GM21381 (cell line): ENCODE measurements around the gene POMT2.
"Not testable (repeated sequence)": the region's sequence is repeated elsewhere in the genome, so short reads cannot be mapped to it uniquely, and the experiment has no call there.

ENCODE experiments used
- ATAC-seq: cut with Tn5 transposase; IDR thresholded peaks from one replicate; pipeline ENCODE4 v1.9.1; 2021; ENCODE audit warnings: mild to moderate bottlenecking, moderate library complexity; ENCODE audit not compliant: unreplicated experiment

Gene POMT2, protein sequence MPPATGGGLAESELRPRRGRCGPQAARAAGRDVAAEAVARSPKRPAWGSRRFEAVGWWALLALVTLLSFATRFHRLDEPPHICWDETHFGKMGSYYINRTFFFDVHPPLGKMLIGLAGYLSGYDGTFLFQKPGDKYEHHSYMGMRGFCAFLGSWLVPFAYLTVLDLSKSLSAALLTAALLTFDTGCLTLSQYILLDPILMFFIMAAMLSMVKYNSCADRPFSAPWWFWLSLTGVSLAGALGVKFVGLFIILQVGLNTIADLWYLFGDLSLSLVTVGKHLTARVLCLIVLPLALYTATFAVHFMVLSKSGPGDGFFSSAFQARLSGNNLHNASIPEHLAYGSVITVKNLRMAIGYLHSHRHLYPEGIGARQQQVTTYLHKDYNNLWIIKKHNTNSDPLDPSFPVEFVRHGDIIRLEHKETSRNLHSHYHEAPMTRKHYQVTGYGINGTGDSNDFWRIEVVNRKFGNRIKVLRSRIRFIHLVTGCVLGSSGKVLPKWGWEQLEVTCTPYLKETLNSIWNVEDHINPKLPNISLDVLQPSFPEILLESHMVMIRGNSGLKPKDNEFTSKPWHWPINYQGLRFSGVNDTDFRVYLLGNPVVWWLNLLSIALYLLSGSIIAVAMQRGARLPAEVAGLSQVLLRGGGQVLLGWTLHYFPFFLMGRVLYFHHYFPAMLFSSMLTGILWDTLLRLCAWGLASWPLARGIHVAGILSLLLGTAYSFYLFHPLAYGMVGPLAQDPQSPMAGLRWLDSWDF

DNA sequence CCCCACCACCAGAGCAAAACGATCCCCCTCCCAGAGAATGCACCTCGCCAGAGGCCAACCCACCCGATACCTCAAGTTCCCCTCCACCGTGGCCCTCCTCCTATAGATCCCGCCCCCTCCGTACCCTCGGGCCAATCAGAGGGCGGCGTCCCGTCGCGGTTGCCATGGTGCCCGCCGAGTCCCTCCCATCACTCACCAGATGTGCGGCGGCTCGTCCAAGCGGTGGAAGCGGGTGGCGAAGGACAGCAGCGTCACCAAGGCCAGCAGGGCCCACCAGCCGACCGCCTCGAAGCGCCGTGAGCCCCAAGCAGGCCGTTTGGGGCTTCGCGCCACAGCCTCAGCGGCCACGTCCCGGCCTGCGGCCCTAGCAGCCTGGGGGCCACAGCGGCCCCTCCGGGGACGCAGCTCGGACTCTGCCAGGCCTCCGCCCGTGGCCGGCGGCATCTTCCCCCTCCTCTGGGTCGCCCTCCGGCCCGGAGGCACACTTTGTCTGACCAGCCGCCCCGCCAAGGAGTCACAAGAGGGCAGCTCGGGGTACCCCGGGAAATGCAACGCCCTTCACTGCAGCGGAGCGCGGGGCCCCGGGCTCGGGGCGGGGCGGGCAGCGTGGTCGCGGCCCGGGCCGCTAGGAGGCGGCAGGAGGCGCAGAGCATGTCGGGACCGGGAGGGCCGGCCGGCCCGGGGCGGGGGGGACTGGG is at the start of gene POMT2:
POMT2 (minus strand) TSS at position 646 of the 698 bp plus-strand sequence; CDS start at position 444, 202 bp downstream.
- ATAC-seq: peak; percentile 57

DNA sequence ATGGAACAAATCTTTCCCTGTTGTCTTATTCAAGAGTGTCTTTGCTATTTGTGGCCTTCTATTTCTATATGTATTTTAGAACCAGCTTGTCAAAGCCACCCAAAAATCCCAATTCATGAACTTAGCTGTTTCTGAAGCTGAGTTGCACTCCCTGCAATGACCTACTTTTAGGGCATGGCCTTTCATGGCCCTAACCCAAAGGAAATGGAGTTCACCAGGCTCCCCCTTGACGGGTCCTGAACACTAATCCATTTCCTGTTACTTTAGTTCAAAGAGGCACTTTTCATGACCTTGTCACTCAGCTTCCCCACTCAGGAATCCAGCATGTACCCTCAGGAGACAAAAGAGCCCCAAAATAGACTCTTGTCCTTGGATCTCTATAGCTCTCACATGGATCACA is 48.6 kb upstream of the POMT2 start:
- ATAC-seq: no peak

DNA sequence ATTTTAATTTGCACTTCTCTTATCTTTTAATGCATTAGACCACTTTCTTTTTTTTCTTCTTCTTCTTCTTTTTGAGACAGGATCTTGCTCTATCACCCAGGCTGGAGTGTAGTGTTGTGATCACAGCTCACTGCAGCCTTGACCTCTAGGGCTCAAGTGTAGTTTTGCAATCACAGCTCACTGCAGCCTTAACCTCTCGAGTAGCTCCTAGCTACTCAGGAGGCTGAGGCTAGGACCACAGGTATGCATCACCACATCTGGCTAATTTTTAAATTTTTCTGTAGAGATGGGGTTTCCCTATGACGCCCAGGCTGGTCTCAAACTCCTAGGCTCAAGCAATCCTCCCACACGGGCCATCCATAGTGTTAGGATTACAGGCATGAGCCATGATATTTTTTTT is 43.5 kb upstream of the POMT2 start:
- no peak for ATAC-seq

DNA sequence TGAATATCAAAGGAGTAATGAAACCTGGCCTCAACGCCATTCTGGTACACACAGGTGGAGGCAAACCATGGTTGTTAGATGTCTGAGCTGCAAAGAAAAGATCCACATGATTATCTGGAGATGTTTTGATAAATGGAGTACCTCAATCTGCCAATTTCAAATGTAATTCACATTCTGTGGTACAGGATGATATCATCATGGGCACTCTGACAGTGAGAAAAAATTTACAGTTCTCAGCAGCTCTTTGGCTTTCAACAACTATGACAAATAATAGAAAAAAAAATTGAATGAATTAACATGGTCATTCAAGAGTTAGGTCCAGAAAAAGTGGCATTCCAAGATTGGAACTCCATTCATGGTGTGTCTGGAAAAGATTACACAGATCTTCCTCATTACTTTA is 38.9 kb upstream of the POMT2 start:
- no peak for ATAC-seq

DNA sequence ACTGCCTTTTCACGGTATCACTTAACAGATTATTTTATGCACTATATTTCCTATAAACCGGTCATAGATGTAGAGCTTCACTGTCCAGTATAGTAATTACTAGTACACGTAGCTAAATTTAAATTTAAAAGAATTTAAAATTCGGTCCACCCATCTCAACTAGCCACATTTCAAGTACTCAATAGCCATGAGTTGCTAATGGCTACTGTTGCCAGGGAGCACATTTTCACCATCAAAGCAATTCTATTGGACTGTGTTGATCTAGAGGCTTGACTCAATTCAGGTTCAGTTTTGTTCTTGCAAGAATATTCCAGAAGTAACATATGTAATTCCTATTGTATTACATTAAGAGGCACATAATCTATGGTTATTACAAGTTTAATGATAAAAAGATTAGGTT is 36.2 kb upstream of the POMT2 start:
- ATAC-seq: no peak

DNA sequence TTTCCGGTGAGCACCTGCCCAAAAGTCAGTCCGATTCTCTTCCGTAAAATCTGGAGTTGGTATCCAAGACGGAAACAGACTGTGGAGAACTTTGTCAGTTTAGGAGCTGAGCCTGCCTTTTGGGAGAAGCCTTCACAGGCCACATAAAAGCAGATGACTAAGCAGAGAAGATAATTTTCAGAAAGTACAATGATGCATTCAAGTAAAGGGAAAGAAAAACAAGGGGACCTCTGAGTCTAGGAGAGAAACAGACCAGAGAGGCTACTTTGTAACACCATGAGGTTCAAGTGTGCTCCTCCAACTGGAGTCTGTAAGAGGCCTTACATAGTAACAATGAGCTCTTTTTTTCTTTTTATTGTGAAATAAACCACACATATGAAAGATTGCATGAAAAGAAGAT is 35.1 kb upstream of the POMT2 start:
- no peak for ATAC-seq

DNA sequence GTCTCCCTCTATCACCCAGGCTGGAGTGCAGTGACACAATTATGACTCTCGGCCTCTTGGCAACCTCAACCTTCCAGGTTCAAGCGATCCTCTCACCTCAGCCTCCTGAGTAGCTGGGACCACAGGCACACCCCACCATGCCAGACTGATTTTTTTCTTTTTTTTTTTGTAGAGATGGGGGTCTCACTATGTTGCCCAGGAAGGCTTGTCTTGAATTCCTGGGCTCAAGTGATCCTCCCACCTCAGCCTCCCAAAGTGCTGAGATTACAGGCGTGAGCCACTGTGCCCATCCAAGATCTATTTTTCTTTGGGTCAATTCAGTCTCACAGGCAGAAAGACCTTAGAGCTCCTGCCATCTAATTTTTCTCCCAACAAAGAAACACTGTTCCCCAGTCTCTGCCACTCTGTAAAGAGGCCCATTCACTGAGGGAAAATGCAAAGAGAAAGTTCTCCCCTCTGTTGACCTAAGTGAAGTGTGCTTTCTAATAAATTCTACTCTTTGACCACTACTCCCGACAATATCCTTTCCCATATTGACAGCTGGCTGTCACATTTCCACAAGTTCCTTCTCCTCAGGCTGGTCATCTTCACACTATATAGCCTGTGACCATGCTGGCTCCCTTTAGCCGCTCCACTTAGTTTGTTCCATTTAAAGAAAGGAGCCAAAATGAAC is 32.9 kb upstream of the POMT2 start:
- no peak for ATAC-seq

DNA sequence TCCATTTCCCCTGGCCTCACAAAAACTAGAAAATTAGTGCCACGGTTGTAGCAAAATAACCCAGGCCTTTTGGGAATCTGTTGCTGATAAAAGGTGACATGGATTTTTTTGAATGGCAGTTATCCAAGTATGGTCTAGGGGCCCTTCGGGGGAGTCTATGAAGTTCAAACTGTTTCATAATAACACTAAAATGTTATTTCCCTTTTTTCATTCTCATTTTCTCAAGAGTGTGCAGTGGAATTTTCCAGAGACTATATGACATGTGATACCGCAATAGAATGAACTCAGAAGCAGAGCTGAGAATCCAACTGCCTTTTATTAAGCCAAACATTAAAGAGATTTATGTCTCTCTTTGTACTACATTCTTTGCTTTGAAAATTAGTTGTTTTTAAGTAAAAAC is 27.1 kb upstream of the POMT2 start:
- no peak for ATAC-seq

DNA sequence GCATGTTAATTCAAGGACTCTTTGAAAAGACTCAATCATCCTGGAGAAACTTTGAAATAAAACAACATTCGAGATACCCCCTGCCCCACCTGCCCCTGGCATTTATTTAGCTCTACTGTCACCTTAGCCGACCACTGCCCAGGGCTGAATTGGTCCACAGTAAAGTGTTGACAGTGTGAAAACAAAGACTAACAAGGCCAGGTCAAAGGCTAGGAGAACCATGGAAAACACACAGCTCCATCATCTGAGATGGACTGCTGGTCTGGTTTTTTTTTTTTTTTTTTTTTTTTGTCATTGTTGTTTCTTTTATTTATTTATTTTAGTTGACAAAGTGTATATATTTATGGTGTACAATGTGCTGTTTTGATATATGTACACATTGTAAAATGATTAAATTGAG is 25.8 kb upstream of the POMT2 start:
- ATAC-seq: no peak

DNA sequence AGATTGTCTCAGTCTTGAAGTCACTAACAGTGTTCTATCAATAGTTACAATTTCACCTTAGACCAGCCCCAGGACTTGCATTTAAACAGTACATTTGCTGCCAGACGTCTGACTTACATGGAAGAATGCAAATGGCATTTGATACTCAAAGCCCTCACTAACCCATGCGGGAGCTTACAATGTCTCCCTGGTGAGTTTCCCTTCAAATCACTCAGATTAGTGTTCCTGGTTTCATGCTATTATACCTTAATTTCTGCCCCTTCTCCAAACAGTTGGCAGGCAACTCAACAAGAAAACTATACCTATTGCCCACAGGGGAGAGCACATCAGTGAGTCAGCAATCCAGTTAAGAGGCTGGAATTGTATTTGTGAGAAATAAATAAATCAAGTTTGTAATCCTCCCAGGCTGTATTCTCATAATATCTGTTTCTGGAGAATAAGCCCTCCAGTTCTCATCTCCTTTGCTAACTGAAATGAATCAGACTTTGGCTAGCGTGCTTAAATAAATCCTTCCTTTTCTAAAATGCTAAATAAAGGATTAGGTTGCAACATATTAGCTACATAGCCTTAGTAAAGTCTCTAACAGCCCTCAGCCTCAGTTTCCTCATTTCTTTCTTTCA is 23.8 kb upstream of the POMT2 start:
- no peak for ATAC-seq

DNA sequence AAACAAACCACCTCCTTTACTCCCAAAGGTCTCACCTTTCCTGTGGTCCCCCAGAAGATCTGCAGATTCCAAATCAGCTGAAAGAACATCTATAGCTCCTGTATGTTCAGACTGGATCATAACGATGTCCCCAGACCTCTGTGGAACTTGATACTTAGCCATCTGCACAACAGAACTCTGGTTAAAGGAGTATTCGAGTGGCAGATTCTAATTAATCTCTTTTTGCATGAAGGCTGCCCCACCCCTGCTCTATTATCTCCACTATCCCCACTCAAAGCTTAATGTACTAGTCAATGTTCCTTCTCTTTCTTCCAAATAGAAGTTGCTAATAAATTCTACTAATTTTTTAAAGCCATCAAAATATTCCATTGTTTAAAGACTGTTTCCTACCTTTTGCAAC is 23.0 kb upstream of the POMT2 start:
- ATAC-seq: no peak

DNA sequence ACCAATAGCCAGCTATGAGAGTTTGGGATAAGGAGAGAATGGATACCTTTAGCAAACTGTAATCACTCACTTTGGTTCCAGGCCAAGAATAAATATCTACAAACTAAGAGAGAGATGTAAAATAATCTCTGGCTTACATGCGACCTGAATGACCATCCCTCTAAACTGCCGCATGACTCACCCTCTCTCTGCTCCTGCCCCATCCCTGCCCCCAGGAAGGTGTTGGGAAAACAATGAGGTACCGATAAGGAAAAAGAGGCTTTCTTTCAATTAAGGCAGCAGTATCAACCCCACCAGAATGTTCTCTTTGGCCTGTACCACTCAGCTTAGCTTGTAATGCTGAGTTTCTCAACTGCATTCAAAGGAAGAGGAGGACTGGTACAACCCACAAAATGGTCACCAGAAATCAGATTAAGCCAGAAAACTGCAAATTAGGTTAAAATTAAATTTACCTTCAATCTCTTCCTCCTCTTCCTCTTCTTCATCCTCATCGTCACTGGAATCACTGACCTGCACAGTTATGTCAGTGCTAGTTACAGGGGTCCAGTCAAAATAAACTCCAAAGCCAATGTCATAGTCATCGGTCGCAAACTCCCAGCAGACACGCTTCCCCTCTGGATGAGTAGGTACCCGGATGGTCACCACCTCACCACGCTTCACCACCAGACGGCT is 22.2 kb upstream of the POMT2 start:
- ATAC-seq: no peak

DNA sequence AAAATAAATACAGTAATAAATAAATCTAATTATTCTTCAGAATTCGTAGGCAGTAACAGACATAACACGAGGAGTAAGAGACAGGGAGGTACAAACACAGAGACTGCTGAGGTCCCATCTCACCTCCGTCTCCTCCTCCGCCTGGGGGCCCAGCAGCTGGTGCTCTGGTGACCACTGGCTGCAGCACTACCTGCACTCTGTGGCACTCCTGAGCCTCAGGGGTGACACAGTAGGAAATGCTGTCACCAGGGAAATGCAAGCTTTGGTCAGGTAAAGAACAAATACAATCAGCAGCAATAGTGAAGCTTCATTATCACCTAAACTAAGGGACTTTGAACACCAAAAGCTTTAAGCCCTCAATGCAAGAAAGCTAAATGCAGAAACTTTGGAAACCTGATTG is 19.7 kb upstream of the POMT2 start:
- no peak for ATAC-seq

DNA sequence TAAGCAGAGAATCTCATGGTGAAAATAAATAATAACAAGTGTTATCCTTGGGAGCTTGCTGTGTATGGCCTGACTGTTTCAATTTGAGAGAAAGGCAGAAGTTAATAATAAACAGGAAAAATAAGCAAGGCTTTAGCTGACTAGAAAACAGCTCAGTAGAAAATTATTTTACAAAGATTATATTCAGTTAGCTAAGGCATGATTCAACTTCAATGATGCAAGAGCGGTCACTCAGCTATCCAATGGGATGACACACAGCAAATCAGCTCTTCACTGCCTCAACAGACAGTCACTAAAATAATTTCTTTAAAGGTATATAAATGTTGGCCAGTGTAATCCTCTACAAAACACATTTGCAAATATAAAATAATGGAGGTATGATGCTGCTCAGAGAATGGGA is 18.7 kb upstream of the POMT2 start:
- no peak for ATAC-seq

DNA sequence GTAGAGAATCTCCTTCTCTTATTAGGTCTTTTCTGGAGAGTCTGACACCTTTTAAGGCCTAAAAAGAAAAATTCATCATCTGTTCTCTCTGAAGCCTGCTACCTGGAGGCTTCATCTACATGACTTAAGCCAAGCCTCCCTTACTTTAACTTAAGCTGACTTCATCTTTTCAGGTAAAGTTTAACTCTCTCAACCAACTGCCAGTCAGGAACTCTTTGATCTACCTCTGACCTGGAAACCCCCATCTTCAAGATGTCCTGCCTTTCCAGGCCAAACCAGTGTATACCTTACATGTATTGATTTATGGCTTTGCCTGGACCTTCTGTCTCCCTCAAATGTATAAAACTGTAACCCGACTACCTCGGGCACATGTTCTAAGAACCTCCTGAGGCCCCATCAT is 17.6 kb upstream of the POMT2 start:
- ATAC-seq: no peak

DNA sequence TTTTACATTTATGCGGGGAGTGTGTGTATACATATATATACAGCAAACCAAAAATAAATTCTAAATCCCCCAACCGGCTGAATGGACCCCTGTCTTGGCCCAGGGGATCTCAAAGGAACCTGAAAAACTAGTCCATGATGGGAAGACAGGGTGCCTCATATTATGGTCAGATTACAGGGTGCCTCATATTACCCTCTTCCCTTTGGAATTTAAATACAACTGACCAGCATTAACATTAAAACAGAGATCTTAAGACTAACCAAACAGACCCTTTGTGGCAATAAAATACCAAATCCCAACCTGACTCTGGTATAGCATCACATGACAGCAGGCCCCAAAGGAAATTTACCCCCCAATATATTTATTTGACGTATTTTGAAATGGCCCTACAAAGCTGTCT is 17.2 kb upstream of the POMT2 start:
- no peak for ATAC-seq

DNA sequence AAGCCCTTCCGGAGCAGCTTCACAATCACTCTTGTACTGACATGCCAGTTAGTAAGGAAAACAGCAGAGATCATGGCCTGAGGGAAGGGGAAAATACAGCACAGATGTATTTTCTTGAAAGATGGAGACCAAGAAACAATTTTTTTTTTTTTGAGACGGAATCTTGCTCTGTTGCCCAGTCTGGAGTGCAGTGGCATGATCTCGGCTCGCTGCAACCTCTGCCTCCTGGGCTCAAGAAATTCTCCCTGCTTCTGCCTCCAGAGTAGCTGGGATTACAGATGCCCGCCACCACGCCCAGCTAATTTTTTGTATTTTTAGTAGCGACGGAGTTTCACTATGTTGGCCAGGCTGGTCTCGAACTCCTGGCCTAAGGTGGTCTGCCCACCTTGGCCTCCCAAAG is 16.6 kb upstream of the POMT2 start:
- not testable (repeated sequence) for ATAC-seq

DNA sequence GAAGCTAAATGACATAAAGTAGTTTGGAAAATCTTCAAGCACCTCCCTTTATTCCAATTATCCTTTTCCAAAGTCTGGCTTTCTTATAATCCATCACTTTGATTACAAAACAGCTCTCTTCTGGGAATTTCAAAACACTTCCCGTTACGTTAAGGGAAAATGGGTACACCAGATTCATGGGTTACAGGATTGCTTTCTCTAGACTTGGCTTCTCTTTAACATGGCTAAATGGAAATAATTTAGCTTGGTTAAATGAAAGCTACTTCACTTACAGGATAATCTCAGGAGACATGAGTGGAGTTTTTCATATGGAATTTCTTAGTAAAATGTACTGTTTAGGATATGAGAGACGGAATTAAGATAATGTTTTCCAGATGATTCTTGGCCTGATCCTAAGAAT is 14.9 kb upstream of the POMT2 start:
- no peak for ATAC-seq

DNA sequence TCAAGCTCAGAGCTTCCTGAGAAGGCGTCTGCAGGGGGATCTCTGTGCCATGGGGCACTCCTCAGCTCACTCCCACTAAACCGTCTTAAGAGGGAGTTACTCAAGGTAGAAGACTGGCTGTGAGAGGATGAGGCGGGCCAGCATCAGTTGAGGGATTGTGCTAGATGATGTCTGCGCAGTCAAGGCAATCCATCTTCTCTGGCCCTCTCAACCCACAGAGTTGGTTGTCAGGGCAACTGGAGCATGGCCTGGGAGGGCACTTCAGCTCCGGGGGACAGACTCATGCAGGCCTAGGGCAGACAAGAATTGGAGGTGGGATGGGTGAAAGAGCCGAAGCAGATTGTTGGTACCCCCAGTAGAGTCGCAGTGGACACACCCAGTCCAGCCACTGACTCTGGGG is 9.2 kb upstream of the POMT2 start:
- no peak for ATAC-seq

DNA sequence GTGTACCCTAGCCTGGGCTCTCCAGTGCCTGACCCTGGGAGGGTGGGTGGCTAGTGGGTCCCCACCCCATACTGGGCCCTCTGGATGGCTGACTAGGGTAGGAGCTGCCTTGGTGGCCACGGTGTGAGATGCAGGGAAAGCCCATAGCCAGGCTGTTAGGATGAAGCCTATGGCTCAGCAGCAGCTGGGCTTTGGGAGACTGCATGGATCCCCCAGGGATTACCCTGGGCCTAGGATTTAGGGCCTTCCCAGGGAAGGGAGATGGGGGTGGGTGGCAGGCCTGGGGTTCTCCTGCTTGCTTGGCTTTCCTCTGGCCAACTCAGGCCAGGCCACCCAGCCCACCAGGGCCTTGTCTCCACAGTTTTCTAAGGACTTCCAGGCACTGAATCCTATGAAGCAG is 6.4 kb upstream of the POMT2 start:
- no peak for ATAC-seq
